Liver (tissue), 9 donors: ENCODE data around the gene AFAP1L2. TPM values are rescaled to one million over a fixed set of nuclear protein-coding genes. Genes with fewer than 3 reads are reported as not detected.

Experiments
- DNase-seq: peaks from one replicate; pipeline ENCODE4 v3.0.0-alpha.2; 2017; ENCODE audit warnings: low spot score
- H3K27ac ChIP-seq, 2 donors: one replicate each; pipeline ENCODE4 v1.7.0; 2013; ENCODE audit warnings: inconsistent platforms in 2 of 2, low read length in 2 of 2, control low read depth in 1 of 2, low read depth in 1 of 2, mild to moderate bottlenecking in 1 of 2
- H3K27me3 ChIP-seq, 4 donors: one replicate each; pipeline versions ENCODE4 v1.6.1 to v1.7.0; 2013; ENCODE audit warnings: low read length in 3 of 4, inconsistent platforms in 1 of 4, mild to moderate bottlenecking in 1 of 4, moderate library complexity in 1 of 4; ENCODE audit not compliant: control insufficient read depth in 4 of 4, insufficient read depth in 4 of 4
- H3K36me3 ChIP-seq, 4 donors: one replicate each; pipeline versions ENCODE4 v1.6.1 to v1.7.0; 2013; ENCODE audit warnings: low read length in 3 of 4, mild to moderate bottlenecking in 3 of 4, low read depth in 1 of 4, moderate library complexity in 1 of 4; ENCODE audit not compliant: control insufficient read depth in 4 of 4, insufficient read depth in 3 of 4
- H3K4me1 ChIP-seq, 4 donors: one replicate each; pipeline versions ENCODE4 v1.6.1 to v1.7.0; 2013; ENCODE audit warnings: low read length in 3 of 4, mild to moderate bottlenecking in 3 of 4, moderate library complexity in 1 of 4; ENCODE audit not compliant: control insufficient read depth in 4 of 4, insufficient read depth in 4 of 4
- H3K4me3 ChIP-seq, 3 donors: one replicate each; pipeline versions ENCODE4 v1.6.1 to v1.7.0; 2013; ENCODE audit warnings: low read length in 3 of 3, control low read depth in 1 of 3, low read depth in 1 of 3, mild to moderate bottlenecking in 1 of 3
- H3K9ac ChIP-seq, 2 donors: one replicate each; pipeline ENCODE4 v1.7.0; 2013; ENCODE audit warnings: low read length in 2 of 2, mild to moderate bottlenecking in 2 of 2, moderate library complexity in 2 of 2, control low read depth in 1 of 2, low read depth in 1 of 2
- H3K9me3 ChIP-seq, 4 donors: one replicate each; pipeline versions ENCODE4 v1.6.1 to v1.7.0; 2013; ENCODE audit warnings: low read length in 3 of 4; ENCODE audit not compliant: control insufficient read depth in 4 of 4
- ATF3 ChIP-seq: IDR thresholded peaks from 2 replicates; pipeline ENCODE4 v1.6.1; 2016; ENCODE audit warnings: antibody characterized with exemption
- CTCF ChIP-seq: fragments of 150-350 bp; IDR thresholded peaks from 2 replicates; pipeline ENCODE4 v1.5.1; 2017; ENCODE audit warnings: improper control_type of control experiment, low read depth, low read length; ENCODE audit not compliant: missing input control
- EGR1 ChIP-seq, 2 donors: IDR thresholded peaks; 2 replicates each; pipeline ENCODE4 v1.6.1; 2016 to 2018; ENCODE audit warnings: antibody characterized with exemption in 2 of 2, low read depth in 2 of 2
- FOXA1 ChIP-seq: IDR thresholded peaks from 2 replicates; pipeline ENCODE4 v1.6.1; 2016; ENCODE audit warnings: antibody characterized with exemption
- FOXA2 ChIP-seq: IDR thresholded peaks from 2 replicates; pipeline ENCODE4 v1.6.1; 2016; ENCODE audit warnings: antibody characterized with exemption
- GABPA ChIP-seq, 2 donors: IDR thresholded peaks in 1 of 2; conservative IDR thresholded peaks in 1 of 2; 2 replicates each; pipeline ENCODE4 v1.6.1; 2016; ENCODE audit warnings: antibody characterized with exemption in 2 of 2, mild to moderate bottlenecking in 1 of 2, moderate library complexity in 1 of 2
- HNF4A ChIP-seq, 2 donors: conservative IDR thresholded peaks; 2 replicates each; pipeline ENCODE4 v1.6.1; 2016; ENCODE audit warnings: antibody characterized with exemption in 2 of 2, mild to moderate bottlenecking in 2 of 2
- HNF4G ChIP-seq: IDR thresholded peaks from 2 replicates; pipeline ENCODE4 v1.6.1; 2016; ENCODE audit warnings: antibody characterized with exemption
- JUND ChIP-seq, 2 donors: IDR thresholded peaks; 2 replicates each; pipeline ENCODE4 v1.6.1; 2016; ENCODE audit warnings: antibody characterized with exemption in 2 of 2
- NR2F2 ChIP-seq: IDR thresholded peaks from 2 replicates; pipeline ENCODE4 v1.6.1; 2016; ENCODE audit warnings: antibody characterized with exemption
- RAD21 ChIP-seq, 2 donors: IDR thresholded peaks; 2 replicates each; pipeline ENCODE4 v1.6.1; 2016; ENCODE audit warnings: antibody characterized with exemption in 2 of 2, mild to moderate bottlenecking in 2 of 2
- RXRA ChIP-seq, 2 donors: IDR thresholded peaks; 2 replicates each; pipeline ENCODE4 v1.6.1; 2017 to 2018; ENCODE audit warnings: antibody characterized with exemption in 2 of 2, mild to moderate bottlenecking in 1 of 2
- SP1 ChIP-seq: IDR thresholded peaks from 2 replicates; pipeline ENCODE4 v1.6.1; 2018; ENCODE audit warnings: antibody characterized with exemption, mild to moderate bottlenecking
- TAF1 ChIP-seq: conservative IDR thresholded peaks from 2 replicates; pipeline ENCODE4 v1.6.1; 2016; ENCODE audit warnings: antibody characterized with exemption, mild to moderate bottlenecking
- YY1 ChIP-seq: IDR thresholded peaks from 2 replicates; pipeline ENCODE4 v1.6.1; 2016; ENCODE audit warnings: antibody characterized with exemption, mild to moderate bottlenecking
- WGBS: extraction: QIAGEN DNeasy Blood & Tissue Kit; methylation state at CpG from one replicate; pipeline ENCODE4 v1.1.7; 2013; 5-methylcytosine and 5-hydroxymethylcytosine counted together
- polyA plus RNA-seq, 2 donors: library from polyadenylated mRNA; stranded (reverse) in 1 of 2; unstranded in 1 of 2; fragments of 200-250 nt in 1 of 2; fragments of >200 nt in 1 of 2; fragmentation: Nextera tagmentation in 1 of 2; extraction: Ambion mirVana in 1 of 2; gene quantifications; one replicate each; pipeline versions ENCODE4 v1.2.1 to v1.2.3, GENCODE V29; 2013 to 2015
- total RNA-seq, 2 donors: library from RNA; depleted of rRNA; stranded (reverse); fragments of >200 nt; gene quantifications; one replicate each; pipeline ENCODE4 v1.2.3, GENCODE V29; 2014
- TF ChIP-seq, protein P1 (sequence below): IDR thresholded peaks from 2 replicates; pipeline ENCODE4 v1.6.1; 2016; ENCODE audit warnings: antibody characterized with exemption, mild to moderate bottlenecking
- TF ChIP-seq, protein P2 (sequence below): IDR thresholded peaks from 2 replicates; pipeline ENCODE4 v1.6.1; 2016; ENCODE audit warnings: antibody characterized with exemption
- TF ChIP-seq, protein P3 (sequence below): IDR thresholded peaks from 2 replicates; pipeline ENCODE4 v1.6.1; 2016; ENCODE audit warnings: antibody characterized with exemption
- donor health status: healthy.
- donor health status: healthy.
- donor health status: healthy.
- donor health status: healthy.
- donor health status: healthy.

AFAP1L2 gene
- total and polyA plus RNA-seq, 4 donors, result 0.53 to 1.8 (median 1.3) TPM

- Histone ChIP-seq H3K27ac (no peak overlapping the region), H3K9me3 (no peaks in the 10 kb centered on the region), H3K27me3 (peaks cover 0 to 23% (median 5%) of the 10 kb centered on the region in 4 donors), H3K4me1 (peaks cover 3 to 10% (median 8%) of the 10 kb centered on the region in 4 donors), H3K4me3 (no peak overlapping the region), H3K36me3 (no peaks in the 10 kb centered on the region), H3K9ac (no peak overlapping the region)
- no peak for DNase-seq
- 83% methylated on average over 10 of the region's 10 CpGs for WGBS
- TF ChIP-seq, protein P1, sequence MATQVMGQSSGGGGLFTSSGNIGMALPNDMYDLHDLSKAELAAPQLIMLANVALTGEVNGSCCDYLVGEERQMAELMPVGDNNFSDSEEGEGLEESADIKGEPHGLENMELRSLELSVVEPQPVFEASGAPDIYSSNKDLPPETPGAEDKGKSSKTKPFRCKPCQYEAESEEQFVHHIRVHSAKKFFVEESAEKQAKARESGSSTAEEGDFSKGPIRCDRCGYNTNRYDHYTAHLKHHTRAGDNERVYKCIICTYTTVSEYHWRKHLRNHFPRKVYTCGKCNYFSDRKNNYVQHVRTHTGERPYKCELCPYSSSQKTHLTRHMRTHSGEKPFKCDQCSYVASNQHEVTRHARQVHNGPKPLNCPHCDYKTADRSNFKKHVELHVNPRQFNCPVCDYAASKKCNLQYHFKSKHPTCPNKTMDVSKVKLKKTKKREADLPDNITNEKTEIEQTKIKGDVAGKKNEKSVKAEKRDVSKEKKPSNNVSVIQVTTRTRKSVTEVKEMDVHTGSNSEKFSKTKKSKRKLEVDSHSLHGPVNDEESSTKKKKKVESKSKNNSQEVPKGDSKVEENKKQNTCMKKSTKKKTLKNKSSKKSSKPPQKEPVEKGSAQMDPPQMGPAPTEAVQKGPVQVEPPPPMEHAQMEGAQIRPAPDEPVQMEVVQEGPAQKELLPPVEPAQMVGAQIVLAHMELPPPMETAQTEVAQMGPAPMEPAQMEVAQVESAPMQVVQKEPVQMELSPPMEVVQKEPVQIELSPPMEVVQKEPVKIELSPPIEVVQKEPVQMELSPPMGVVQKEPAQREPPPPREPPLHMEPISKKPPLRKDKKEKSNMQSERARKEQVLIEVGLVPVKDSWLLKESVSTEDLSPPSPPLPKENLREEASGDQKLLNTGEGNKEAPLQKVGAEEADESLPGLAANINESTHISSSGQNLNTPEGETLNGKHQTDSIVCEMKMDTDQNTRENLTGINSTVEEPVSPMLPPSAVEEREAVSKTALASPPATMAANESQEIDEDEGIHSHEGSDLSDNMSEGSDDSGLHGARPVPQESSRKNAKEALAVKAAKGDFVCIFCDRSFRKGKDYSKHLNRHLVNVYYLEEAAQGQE, result no peak
- TF ChIP-seq JUND (IDR thresholded peaks at IDR 0.05) (no peak), CTCF (no peak), HNF4A (conservative IDR thresholded peaks at IDR 0.05) (no peak), FOXA1 (no peak), HNF4G (no peak), FOXA2 (no peak), RAD21 (IDR thresholded peaks at IDR 0.05) (no peak), RXRA (IDR thresholded peaks at IDR 0.05) (no peak), YY1 (no peak), TAF1 (no peak), GABPA (IDR thresholded peaks at IDR 0.05 in 1 of 2, conservative IDR thresholded peaks at IDR 0.05 in 1 of 2) (no peak), EGR1 (IDR thresholded peaks at IDR 0.05; ENCODE audit: low read depth in 2 of 2) (no peak), NR2F2 (no peak), SP1 (no peak), ATF3 (no peak)
- TF ChIP-seq, protein P2, sequence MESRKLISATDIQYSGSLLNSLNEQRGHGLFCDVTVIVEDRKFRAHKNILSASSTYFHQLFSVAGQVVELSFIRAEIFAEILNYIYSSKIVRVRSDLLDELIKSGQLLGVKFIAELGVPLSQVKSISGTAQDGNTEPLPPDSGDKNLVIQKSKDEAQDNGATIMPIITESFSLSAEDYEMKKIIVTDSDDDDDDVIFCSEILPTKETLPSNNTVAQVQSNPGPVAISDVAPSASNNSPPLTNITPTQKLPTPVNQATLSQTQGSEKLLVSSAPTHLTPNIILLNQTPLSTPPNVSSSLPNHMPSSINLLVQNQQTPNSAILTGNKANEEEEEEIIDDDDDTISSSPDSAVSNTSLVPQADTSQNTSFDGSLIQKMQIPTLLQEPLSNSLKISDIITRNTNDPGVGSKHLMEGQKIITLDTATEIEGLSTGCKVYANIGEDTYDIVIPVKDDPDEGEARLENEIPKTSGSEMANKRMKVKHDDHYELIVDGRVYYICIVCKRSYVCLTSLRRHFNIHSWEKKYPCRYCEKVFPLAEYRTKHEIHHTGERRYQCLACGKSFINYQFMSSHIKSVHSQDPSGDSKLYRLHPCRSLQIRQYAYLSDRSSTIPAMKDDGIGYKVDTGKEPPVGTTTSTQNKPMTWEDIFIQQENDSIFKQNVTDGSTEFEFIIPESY, result no peak
- TF ChIP-seq, protein P3, sequence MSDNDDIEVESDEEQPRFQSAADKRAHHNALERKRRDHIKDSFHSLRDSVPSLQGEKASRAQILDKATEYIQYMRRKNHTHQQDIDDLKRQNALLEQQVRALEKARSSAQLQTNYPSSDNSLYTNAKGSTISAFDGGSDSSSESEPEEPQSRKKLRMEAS, result no peak
Observed at GRCh38 chr10:114398587-114399331, 5.5 kb downstream of the AFAP1L2 start.
